GM21723 (cell line): Measurements from ENCODE around the gene RYR1.
A peak's percentile ranks its signal among the peaks of the same experiment; 100 is the strongest.
"Not testable (repeated sequence)": the region's sequence is repeated elsewhere in the genome, so short reads cannot be mapped to it uniquely, and the experiment has no call there.

ENCODE experiments used
- ATAC-seq: cut with Tn5 transposase; IDR thresholded peaks from one replicate; pipeline ENCODE4 v1.9.1; 2021; ENCODE audit warnings: mild to moderate bottlenecking, moderate library complexity; ENCODE audit not compliant: unreplicated experiment

The RYR1 gene

DNA sequence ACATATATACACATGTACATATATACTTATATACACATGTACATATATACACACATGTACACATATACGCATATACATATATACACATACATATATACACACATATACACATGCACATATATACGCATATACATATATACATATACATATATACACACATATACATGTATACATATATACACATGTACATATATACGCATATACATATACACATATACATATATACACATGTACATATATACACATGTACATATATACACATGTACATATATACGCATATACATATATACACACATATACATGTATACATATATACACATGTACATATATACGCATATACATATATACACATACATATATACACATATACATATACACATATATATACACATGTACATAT, 169.4 kb downstream of the RYR1 start:
- not testable (repeated sequence) for ATAC-seq

DNA sequence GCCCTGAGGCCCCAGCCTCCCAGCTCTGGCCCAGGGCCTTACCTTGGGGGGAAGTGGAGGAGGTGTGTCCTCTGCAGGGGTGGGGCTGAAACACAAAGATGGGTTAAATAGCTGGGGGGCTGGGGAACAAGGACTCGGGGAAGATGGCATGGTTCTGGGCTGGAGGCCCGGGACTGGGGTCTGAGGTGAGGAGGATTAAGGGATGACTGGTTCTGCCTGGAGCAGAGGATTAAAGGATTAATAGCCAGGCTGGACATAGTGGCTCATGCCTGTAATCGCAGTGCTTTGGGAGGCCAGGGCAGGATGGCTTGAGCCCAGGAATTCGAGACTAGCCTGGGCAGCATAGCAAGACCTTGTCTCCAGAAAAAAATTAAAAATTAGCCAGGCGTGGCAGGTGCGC, 172.6 kb downstream of the RYR1 start:
- no peak for ATAC-seq

GRCh38 chr19:38614289-38614688, 180.8 kb downstream of the RYR1 start:
- ATAC-seq: no peak

DNA sequence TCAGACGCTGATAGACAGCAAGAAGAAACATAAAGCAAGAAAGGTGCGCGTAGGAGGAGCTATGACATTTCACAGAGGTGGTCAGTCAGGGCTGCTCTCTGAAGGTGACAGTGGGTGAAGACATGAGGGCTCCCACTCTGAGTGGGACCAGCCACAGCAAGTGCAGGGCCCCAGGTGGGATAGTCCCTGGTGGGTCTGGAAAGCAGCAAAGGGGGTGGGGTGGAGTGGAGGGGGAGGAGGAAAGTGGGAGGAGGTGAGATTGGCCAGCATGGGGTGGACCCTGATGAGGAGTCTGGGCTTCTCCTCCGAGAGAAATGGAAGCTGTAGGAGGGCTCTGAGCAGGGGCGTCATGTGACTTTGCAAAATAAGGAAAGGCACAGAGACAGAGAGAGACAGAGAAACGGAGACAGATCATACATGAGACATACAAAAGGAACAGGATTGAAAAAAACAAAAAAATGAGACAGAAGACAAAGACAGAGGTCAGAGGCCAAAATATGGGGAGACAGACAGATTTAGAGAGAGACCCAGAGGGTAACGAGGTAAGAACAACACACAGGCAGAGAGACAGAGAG, 181.6 kb downstream of the RYR1 start:
- ATAC-seq: no peak

GRCh38 chr19:38616265-38616664, 182.8 kb downstream of the RYR1 start:
- ATAC-seq: no peak

- ATAC-seq: peak; percentile 6
Measured at GRCh38 chr19:38617283-38617763, 183.8 kb downstream of the RYR1 start.

GRCh38 chr19:38617764-38618589, 184.5 kb downstream of the RYR1 start, which contains the start of gene MAP4K1:
MAP4K1 (minus strand) TSS chr19:38617953; CDS start chr19:38617895, 58 bp downstream.
- ATAC-seq: peak; percentile 59

DNA sequence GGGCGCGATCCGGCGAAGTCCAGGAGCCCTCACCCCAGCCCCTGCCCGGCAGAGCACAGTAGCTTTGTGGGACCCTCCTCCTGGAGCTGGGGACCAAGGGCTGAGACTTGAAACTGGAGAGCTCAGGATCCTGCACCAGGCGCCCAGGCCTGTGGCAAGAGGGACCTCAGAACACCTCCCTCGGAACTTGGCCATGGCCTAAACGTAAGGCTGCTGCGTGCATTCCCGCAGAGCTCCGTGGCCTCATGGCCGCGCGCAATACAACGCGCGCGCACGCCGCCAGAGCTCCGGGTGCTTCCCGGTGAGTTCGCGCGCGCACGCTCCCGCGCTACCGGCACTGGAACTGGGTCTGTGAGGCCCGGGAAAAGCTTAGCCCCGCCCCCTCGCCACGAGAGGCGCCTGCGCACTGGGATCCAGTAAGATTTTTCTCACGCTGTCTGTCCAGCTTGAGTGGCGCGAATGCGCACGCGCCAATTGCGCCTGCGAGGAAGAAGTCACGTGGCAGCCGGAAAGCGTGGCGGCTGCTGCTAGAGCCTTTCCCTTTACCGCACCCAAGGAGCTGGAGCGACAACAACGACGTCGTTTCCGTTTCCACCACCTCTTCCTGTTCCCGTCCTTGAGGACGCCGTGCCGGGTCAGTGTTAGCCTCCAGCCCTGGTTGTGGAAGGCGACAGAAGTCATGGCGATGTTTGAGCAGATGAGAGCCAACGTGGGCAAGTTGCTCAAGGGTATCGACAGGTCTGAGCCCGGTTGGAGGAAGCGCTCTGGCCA, 185.3 kb downstream of the RYR1 start, which contains the start of gene EIF3K:
Gene EIF3K (plus strand): TSS at position 599 of the 771 bp plus-strand sequence. CDS start 81 bp downstream, at position 680.
- peak; percentile 45 for ATAC-seq

GRCh38 chr19:38619361-38620174, 186.1 kb downstream of the RYR1 start:
- no peak for ATAC-seq

- no peak for ATAC-seq
Measured at GRCh38 chr19:38624822-38625221, 191.3 kb downstream of the RYR1 start.

- ATAC-seq: no peak
Measured at GRCh38 chr19:38626401-38626800, 192.9 kb downstream of the RYR1 start.

DNA sequence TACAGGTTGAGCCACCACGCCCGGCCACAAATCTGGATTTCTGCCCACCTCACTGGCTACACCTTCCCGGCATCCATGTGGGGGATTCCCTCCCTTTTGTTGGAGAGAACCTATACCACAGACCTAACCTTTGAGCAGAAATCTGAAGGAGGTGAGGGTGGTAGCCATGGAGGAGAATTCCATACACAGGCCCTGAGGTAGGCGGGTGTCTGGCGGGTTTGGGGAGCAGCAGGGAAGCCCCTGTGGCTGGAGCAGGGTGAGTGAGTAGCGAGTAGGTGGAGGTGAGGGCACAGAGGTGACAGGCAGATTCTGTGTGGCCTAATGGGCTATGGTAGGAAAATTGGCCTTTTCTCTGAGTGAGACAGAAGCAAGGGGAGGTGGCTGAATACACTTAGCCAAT, 196.1 kb downstream of the RYR1 start:
- ATAC-seq: no peak

GRCh38 chr19:38631301-38631700, 197.8 kb downstream of the RYR1 start:
- not testable (repeated sequence) for ATAC-seq

DNA sequence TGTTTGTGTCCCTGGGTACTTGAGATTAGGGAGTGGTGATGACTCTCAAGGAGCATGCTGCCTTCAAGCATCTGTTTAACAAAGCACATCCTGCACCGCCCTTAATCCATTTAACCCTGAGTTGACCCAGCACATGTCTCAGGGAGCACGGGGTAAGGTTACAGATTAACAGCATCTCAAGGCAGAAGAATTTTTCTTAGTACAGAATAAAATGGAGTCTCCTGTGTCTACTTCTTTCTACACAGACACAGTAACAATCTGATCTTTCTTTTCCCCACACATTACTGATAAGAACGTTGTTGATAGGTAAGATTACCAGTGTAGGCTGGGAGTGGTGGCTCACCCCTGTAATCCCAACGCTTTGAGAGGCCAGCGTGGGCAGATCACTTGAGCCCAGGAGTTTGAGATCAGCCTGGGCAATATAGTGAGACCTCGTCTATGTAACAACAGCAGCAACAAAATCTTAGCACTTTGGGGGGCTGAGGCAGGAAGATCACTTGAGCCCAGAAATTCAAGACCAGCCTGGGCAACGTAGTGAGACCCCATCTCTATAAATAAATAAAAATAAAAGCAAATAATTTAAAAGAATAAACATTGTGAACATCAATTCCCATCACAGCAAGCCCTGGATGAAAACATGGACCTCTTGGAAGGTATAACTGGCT, 198.5 kb downstream of the RYR1 start:
- ATAC-seq: not testable (repeated sequence)

DNA sequence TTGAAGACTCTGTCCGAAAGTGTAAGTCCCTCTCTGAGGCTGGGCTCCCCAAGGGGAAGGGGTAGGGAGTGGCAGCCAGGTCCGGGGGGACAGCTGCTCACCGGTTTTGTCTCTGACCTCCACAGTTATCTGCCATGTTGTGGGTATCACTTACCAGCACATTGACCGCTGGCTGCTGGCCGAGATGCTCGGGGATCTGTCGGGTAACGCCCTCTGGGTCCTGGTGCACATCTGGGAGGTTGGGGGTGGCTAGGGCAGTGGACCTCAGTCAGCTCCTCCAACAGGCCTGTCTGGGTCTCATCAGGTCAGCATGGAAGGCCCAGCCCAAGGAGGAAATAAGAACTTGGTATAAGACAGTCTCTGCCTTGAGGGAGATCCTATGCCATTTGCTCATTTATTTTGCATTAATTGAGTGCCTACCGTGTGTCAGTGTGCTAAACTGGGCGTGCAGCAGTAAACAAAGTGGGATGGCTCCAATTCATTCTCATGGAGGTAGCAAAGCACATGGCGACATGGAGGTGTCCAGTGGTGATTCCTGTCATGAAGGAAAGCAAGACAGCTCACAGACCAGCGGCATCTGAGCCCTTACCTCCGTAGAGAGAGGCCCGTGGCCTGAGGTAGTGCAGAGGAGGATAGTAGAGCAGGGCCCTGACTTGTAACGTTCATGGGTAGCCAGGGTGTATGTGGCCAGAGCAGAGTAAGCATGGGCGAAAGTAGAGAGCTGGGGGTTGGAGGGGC, 199.2 kb downstream of the RYR1 start:
- ATAC-seq: no peak

GRCh38 chr19:38634757-38635482, 201.4 kb downstream of the RYR1 start:
- no peak for ATAC-seq

GRCh38 chr19:38635483-38636399, 202.2 kb downstream of the RYR1 start:
- ATAC-seq: no peak
